ENCODE measurements around the gene CASP3.
"Not testable (repeated sequence)": the region's sequence is repeated elsewhere in the genome, so short reads cannot be mapped to it uniquely, and the experiment has no call there.

The CASP3 gene

DNA sequence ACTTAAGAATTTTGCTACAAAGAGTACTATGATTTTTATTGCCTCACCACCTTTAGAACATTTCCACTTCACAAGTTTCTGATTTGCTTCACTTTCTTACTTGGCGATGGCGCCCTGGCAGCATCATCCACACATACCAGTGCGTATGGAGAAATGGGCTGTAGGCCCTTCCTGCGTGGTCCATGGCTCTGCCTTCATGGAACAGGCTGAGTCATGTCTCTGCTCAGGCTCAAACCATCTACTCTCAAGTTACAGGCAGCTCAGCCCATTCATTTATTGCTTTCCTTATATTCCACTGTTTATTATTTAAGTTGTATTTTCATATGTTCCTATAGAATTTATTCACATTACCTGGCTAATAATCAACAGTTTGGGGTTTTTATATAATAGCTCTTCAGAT, 21.1 kb downstream of the CASP3 start:
- no peak for DNase-seq

DNA sequence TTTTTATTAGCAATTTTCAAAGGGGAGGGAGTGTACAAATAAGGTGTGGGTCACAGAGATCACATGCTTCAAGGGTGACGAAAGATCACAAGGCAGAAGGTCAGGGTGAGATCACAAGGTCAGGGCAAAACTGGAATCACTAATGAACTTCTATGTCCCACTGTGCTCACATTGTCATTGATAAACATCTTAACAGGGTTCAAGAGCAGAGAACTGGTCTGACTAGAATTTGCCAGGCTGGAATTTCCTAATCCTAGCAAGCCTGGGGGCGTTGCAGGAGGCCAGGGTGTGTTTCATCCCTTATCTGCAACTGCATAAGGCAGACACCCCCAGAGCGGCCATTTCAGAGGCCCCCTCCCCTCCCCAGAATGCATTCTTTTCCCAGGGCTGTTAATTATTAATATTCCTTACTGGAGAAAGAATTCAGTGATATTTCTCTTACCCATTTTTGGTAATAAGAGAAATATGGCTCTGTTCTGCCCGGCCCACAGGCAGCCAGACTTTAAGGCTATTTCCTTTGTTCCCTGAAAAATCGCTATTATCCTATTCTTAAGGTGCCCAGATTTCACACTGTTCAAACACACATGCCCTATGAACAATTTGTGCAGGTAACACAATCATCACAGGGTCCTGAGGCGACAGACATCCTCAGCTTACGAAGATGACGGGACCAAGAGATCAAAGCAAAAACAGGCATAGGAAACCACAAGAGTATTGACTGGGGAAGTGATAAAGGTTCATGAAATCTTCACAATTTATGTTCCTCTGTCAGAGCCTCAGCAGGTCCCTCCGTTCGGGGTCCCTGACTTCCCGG, 23.3 kb downstream of the CASP3 start:
- DNase-seq, result not testable (repeated sequence)

DNA sequence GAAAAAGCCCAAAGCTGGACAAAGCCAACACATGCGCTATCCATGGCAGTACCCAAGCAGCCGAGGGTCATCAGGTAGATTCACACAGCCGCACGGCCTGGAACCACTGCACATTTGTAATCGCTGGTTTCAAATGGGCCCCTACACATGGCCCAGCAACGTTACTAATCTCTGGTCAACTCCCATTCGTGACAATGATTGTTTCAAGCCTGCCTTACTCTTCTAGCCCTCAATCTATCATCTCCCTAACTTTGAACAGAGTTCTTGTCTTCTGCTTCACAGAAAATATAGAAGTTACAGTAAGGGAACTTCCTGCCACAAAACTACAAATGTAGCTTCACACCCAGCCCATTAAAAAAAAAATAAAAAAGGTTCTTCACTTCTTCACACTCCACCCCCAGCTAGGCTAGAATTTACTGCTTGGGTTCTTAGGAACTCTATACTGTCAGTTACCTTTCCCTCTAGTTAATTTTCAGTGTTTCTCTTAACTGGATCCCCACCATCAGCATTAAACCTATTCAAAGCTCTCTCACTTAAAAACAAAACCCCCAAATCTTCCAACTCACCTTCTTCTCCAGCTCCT, 24.2 kb downstream of the CASP3 start:
- DNase-seq, result no peak

DNA sequence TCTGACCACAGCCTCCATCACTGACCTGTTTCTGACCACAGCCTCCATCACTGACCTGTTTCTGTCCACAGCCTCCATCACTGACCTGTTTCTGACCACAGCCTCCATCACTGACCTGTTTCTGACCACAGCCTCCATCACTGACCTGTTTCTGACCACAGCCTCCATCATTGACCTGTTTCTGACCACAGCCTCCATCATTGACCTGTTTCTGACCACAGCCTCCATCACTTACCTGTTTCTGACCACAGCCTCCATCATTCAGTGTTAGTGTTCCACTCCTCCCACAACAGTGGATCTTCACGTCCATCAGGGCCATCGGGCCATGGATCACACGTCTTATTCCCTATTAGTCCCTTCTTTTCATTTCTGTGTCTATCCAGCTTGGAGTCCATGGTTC, 24.7 kb downstream of the CASP3 start:
- DNase-seq, result not testable (repeated sequence)

DNA sequence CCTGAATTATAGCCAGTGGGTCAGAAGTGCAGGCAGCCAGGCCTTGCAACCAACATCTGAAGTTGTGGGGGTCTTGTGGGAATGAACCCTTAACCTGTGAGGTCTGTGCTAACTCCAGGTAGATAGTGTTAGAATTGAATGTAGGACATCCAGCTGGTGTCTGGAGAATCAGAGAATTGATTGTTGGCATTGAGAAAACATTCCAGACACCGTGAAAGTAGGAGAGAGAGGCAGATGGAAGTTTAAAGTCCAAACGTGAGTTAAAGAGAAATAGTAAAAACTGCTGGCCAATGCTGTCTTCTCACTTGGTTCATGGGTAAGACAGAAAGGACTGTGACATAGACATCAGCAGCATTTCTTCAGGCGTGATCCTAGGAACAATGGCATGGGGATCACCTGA, 27.7 kb downstream of the CASP3 start:
- DNase-seq, result no peak

DNA sequence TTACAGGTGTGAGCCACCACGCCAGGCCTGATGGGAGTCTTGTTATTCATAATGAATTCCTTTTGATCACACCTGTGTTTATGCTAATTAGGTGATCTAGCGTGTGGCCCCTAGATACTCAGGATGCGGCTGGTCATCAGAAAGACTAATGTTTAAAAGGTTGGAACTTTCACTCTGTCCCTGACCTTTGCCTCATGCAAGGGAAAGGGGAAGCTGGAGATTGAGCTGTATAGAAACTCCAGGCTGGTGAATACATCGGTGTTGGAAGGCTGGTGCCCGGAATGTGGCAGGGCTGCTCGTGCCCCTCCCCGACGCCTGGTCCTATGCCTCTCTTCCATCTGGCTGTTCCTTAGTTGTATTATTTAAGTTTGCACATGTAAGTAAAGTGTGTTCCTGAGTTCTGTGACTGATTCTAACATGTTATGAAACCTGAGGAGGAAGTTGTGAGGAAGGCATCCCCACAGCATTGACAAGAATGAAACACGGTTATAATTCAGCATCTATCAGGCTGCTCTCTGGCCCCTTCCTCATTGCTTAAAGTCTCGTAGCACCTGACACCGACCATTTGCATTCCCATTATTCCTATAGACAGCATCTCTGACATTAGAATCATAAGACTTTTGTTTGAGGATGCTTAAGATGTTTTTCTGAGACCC, 28.9 kb downstream of the CASP3 start:
- DNase-seq, result no peak

DNA sequence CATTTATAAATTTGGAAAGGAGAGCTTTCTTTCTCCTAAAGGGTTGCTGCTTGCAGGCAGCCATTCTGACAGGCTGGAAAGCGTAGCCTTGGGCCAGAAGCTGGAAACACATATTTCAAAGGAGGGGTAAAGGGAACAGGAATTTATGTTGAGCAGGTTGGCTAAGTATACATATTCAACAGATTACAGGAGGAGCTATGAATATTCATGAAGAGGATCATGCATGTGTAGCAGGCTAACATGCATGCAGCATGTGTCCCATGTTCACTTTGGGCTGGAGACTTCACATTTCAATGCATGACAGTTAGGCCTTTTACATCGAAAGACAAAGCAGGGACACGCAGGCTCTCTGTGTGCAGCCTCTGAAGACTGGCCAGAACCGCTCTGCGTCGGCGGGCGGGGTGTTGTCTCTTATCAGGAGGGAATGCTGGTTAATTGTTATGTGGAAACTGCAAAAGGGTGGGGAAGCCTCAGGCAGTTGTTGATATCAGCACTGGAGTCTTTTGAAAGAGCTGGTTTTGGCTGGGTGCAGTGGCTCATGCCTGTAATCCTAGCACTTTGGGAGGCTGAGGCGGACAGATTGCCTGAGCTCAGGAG, 31.5 kb downstream of the CASP3 start:
- DNase-seq, result no peak

DNA sequence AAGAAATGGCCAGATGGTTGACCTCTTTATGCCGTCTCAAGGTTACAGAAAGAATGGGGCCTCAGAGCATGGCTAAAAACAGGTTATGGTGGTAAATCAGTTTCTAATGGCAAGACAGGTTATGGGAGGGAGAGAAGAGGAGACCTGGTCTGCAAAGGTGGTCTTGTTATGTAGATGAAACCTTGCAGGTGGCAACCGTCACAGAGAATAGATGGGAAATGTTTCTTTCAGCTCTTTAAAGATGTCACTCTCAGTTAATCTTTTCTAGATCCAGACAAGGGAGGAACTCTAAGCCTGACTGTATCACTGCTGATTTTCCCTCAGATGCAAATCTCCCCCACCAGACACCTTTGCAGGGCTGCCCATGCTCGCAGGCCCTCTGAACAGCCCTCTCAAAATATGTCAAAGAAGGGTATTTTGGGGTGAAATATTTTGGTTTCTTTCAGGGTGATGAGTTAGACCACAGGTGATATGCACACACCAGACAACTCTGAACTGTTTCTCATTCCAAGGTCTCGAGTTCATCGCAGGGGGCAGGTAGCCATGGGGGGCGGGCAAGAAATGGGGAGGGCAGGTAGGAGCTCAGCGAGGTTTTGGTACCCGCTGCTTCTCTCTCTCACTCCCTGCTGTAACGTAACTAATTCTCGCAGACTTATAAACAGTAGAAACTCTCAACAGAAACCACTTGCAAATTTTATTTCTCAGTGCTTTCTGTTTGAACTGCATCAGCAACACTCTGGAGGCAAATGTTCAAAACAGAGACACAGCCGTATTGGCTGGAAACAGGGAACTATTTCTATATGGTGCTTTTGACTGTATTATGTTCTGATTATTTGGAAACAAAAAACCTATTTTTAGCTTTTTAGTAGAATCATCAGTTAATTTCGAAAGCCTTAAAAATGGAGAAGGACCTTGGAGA, 32.4 kb downstream of the CASP3 start:
- no peak for DNase-seq

DNA sequence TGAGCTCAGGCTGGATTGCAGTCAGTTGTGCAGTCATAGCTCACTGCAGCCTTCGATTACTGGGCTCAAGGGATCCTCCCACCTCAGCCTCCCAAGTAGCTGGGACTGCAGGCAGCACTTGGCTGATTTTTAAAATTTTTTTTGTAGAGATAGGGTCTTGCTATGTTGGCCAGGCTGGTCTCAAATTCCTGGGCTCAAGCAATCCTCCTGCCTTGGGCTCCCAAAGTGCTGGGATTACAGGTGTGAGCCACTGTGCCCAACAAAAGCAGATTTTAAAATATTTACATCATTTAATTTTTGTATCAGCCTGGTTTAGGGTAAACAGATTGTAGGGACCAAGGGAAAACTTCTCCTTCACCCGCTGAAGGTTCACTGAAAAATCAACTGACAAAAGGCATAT, 33.1 kb downstream of the CASP3 start:
- DNase-seq, result not testable (repeated sequence)

DNA sequence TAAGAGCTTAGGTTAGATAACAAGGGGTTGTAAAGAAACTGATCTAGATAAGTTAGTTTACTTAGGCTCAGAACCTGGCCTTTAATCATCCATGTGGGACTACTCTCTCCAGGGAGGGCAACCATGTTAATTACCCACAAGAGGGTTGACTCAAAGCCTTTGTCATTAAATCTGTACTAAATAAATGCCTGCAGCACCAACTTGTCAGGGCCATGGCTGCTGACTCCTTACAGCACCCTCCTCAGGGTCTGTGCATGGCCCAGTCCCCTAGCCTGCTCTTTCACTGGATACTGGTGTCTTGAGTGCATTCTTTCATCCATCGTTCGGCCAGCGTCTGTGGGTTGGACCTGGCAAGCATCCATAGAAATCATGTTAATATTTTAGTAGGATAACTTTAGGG, 34.7 kb downstream of the CASP3 start:
- DNase-seq, result no peak

DNA sequence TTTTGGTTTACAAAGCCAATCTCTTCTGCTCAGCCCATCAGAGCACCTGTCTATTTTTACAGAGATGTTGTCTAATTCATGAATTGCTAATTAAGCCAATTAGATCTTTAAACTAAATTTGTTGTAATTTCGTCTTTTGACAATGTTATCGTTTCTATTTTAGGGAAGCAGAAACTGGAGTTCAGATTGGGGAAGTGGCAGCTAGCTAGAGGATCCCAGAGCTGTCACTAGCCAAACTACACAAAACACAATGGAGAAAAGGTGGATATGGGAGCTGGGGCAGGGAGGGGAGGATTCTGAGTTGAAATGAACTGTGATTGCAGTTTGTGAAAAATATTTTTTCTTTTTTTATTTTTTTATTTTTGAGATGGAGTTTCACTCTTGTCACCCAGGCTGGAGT, 35.8 kb downstream of the CASP3 start:
- DNase-seq, result no peak

DNA sequence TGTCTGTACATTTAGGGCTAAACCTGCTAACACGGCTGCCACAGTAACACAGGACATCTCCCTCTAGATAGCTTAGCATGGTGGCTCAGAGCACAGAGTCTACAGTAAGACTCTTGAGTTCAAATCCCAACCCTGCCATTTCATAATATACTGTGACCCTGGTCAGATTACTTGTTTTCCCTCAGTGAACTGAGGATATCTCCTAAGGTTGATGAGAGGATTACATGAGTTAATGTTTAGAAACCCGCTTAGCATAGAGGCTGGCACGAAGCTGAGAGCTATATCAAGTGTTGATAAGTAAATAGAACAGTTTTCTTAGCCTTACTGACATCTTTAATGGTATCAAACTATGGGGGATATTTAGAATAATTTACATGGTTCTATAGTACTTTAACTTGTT, 37.2 kb downstream of the CASP3 start:
- DNase-seq, result no peak

DNA sequence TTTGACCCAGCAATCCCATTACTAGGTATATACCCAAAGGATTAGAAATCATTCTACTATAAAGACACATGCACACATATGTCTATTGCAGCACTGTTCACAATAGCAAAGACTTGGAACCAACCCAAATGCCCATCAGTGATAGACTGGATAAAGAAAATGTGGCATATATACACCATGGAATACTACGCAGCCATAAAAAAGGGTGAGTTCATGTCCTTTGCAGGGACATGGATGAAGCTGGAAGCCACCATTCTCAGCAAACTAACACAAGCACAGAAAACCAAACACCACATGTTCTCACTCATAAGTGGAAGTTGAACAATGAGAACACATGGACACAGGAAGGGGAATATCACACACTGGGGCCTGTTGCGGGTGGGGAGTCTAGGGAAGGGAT, 41.8 kb downstream of the CASP3 start:
- not testable (repeated sequence) for DNase-seq

DNA sequence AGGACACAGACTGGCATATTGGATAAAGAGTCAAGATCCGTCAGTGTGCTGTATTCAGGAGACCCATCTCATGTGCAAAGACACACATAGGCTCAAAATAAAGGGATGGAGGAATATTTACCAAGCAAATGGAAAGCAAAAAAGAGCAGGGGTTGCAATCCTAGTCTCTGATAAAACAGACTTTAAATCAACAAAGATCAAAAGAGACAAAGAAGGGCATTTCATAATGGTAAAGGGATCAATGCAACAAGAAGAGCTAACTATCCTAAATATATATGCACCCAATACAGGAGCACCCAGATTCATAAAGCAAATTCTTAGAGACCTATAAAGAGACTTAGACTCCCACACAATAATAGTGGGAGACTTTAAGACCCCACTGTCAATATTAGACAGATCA, 46.4 kb downstream of the CASP3 start:
- not testable (repeated sequence) for DNase-seq

DNA sequence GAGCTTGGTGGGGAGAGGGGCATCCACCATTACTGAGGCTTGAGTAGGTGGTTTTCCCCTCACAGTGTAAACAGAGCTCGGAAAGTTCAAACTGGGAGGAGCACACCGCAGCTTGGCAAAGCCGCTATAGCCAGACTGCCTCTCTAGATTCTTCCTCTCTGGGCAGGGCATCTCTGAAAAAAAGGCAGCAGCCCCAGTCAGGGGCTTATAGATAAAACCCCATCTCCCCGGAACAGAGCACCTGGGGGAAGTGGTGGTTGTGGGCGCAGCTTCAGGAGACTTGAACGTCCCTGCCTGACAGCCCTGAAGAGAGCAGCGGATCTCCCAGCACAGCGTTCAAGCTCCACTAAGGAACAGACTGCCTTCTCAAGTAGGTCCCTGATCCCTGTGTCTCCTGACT, 48.3 kb downstream of the CASP3 start:
- DNase-seq, result not testable (repeated sequence)

DNA sequence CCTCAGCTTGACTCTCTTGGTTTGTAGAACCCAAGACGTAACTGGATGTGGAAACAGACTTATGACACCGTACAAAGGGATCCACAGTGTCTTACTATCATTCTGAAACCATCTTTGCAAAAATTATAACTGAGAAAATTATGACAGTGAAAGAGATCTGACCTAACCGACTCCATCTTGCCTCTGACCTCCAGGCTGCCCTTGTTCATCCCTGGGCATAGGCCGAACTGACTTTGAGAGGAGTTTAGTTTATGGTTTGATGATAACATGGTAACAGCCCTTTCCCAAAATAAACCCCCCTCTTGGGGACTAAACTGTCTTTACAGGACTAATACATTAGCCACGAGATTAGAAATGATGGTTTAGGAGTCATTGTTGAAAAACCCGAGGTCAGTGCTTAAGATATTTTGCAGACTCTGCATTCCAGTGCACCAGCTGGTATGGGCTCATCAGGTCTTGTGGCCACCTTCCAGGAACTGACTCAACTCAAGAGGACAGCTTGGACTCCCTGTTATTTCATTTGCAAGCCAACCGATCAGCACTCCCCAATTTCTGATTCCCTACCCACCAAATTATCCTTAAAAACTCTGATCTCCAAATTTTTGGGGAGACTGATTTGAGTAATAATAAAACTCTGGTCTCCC, 49.6 kb downstream of the CASP3 start:
- DNase-seq, result no peak

DNA sequence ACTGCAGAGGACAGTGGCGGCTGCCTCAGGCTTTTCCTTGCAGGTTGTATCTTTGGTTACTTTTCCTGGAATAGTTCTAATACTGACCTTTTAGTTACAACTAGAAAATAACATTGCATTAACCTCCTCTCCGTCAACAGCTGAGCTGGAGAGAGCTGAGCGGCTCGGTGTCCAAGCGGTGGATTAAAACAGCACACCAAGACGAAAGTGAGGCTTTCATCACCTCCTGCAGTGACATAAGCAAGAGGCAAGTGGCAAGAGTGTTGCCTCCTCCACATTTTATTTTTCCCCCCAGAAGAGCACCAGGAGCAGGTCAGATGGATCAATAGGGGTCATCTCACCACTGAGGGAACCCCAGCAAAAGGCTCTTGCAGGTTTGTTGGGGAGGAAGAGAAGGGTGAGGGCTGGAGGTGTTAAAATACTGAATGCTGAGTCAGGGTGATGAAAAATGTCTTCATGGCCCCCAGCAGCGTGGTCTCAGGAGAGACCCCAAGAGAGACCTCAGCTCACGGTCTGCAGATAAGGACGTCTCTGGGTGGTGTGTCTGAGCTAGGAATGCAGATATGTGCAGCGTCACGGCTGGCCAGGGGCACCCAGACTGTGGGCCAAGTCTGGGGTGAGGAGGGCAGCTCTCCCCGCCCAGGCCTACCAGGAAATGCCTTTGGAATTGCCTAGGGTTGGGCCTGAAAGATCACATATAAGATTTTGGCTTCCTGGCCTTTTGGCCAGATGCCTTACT, 50.3 kb downstream of the CASP3 start:
- no peak for DNase-seq

DNA sequence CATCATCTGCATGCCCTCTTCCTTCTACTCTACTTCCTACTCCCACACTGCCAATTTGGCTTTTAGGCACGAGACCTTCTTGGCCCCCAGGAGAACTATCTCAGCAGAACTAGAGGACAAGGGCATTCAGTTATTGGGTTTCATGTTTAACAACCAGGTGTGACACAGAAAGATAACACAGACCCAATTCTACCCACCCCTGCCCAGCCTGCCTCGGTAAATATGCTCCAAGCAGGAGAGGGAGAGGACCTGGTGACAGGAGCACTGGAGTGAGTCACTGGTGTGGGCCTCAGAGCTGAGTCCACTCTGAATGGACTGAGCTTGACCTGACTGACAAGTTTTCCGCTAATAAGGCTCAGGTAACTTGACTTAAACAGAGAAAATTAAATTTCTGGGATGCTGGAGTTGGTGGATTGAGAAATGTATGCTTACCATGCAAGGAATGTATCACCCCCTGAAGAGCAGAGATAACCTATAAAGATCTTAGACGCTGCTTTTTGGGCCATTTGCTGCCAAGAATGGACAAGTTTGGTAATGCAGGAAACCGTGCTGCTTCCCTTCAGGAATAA, 52.5 kb downstream of the CASP3 start:
- no peak for DNase-seq

DNA sequence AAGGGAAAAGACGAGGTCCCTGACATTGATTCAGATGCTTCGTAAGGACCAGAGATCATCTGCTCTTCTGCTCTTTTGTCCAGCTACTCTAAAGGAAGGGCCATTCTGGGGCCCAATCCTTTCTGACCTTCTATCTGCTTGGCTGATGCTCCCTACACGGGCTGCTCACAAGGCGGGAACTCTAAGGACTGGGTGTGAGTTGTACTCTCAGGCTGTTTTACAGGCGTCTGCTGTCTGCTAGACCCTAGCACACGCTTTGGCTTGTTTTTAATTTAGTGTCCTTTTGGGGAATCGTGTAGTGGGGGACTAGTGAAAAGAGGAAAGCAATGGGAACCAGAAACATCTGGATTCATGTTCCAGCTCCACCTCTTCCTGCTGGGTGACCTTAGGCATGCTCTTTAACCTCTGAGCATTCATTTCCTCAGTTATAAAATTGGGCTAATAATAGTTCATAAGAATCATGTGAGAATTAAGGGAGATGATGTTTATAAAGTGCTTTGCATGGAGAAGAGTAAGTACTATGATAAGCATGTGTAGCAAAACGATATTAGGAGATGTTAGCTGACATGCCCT, 53.1 kb downstream of the CASP3 start:
- no peak for DNase-seq

DNA sequence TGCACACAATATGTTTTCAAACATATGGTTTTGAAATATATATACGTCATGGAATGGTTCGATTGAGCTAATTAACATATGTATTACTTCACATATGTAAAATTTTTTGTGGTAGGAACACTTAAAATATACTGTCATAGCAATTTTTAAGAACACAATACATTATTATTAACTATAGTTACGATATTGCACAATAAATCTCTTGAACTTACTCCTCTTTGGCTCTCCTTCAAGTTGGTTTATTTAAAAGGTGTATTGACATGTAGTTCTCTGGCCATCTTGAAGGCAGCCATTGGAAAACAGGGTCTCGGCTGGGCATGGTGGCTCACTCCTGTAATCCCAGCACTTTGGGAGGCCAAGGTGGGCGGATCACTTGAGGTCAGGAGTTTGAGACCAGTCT, 53.8 kb downstream of the CASP3 start:
- no peak for DNase-seq

DNA sequence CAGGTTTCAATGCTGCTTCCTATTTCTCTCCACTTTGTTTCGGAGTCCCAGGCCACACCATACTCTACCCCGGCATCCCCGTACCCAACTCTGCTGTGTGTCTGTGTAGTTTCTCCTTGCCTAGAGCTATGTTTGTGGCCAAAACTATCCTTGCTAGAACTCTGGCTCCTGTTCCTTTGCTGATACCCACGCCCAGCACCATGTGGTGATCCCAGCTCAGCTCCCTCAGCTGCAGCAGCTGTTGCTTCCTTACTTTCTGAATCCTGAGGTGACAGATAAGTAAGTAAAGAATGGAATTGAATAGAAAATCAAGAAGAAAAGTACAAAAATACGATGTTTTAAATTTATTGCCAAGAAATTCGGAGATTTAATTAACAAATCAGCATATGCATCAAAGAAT, 55.8 kb downstream of the CASP3 start:
- DNase-seq, result no peak

Measured in NCI-H774 (cell line).